HG02840 (cell line): ENCODE data around the gene CHEK1.

Experiments used
- ATAC-seq: cut with Tn5 transposase; IDR thresholded peaks from one replicate; pipeline ENCODE4 v1.9.1; 2021; ENCODE audit warnings: mild to moderate bottlenecking, moderate library complexity, moderate number of reproducible peaks; ENCODE audit not compliant: unreplicated experiment, low FRiP score

Gene CHEK1

DNA sequence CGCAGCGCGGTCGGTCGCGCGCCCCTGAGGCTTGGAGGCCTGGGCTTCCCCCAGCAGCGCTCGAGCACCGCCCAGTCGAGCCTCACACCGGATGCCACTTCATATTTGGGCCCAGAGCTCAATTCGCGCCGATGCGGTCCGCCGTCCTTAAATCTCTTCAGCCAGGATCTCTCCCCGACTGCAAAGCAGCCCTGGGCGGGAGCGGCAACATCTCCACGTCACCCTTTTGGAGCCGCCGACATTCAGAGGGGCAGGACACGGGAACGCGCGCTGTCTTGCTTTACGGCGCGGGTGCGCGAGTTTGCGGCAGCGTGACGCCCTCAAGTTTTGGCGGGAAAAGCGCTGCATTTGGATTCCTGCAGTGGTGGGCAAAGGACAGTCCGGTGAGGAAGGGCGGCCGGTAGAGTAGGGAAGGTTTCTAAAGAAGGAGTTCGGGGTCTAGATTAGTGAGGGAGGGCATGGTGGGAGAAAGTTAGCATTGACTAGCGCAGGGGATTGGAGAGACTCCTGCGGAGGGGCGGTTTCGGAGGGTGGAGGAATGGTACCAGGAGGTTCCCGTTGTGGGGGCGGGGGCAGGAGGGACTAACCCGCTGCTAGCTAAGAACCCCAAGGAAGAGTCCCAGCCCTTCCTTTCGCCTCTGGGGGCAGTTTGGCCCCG lies 796 bp downstream of the CHEK1 start:
- ATAC-seq, result peak; percentile 86

DNA sequence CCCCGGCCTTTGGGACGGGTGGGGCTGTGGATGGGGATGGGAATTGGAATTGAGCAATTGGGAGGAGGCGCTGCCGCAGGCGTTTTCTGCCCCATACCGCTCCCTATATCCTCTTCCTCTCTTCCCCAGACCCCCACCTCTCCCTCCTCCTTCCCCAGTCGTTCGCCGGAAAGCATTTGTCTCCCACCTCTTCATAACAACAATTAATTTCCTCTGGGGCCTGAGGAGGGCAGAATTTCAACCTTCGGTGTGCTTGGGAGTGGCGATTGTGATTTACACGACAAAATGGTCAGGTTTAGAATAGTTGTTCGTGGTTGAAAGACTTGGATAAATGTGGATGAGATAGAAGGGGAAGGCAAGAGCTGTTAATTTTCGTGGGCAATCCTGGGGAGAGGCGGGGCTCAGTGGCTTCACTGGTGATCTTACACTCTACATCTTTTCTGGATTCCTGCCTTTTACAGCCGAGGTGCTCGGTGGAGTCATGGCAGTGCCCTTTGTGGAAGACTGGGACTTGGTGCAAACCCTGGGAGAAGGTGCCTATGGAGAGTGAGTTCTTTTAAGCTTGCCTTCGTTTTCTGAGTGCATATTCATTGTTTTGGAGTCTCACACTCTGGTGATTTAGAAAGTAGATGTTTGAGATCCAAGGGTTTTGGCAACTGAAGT lies 1.5 kb downstream of the CHEK1 start:
- ATAC-seq, result peak; percentile 26

DNA sequence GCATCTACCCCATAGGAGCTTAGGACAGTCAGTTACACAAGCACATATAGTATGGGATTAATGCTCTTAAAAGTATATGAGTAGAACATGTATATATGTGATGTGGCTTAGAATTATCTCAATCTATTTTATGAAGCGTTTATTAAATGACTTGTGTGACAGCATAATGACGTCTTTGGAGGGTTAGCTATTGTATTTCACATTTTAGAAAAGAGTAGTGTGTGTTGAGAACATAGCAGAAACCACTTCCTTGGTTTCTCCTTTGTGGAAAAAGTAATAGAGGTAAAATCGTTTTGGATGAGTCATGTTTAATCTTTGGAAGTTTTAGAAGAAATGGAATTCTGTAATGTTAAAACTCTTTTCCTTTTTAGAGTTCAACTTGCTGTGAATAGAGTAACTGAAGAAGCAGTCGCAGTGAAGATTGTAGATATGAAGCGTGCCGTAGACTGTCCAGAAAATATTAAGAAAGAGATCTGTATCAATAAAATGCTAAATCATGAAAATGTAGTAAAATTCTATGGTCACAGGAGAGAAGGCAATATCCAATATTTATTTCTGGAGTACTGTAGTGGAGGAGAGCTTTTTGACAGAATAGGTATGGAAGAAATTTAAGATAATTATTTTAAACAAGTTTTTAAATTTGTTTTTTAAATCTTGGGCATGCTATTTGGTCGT lies 2.4 kb downstream of the CHEK1 start:
- ATAC-seq, result no peak

DNA sequence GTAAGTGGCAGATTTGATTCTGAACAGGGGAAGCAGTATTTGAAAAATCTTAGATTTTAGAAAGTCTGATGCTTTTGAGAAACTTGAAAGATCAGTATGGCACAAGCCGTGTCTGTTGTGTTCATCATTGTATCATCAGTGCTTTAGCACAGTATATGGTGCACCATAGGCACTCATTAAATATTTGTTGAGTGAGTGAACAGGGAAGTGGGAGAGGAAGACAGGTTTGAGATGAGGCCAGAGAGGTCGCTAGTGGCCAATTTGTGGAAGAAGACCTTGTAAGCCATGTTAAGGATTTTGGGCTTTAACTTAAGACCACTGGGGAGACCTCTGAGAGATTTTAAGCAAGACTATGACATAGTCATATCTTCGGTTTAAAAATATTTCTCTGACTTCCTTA lies 12.9 kb downstream of the CHEK1 start:
- no peak for ATAC-seq

DNA sequence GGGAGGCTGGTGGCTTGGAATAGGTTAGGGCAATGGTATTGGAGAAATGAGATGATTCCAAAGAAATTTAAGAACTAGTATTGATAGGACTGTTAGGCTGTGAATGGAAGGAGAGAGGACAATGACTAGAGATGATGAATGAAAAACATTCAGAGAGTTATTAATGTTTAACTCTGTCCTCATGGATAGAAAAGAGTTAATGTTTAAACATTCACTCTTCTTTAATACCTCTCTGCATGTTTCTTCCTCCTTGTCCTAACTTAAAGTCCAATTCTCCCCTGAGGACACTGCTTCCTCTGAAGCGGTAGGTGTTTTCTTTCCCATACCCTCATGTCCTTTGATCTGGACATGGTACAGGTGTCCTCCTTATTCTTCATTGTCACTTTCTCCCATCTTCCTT lies 13.4 kb downstream of the CHEK1 start:
- ATAC-seq, result no peak

DNA sequence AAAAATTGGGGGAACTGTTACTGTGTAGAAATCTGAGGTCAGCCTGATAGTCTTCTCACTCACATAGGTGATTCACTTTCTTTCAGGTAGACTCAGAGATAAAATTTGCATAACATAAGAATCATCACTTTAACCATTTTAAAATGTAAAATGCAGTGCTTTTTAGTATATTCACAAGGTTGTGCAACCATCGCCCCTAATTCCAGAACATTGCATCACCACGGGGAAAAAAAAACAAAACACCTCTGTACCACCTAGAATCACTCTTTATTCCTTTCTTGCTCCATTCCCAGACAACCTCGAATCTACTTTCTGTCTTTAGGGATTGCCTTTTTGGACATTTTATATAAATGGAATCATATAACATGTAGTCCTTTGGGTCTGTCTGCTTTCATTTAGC lies 20.9 kb downstream of the CHEK1 start:
- ATAC-seq, result no peak

DNA sequence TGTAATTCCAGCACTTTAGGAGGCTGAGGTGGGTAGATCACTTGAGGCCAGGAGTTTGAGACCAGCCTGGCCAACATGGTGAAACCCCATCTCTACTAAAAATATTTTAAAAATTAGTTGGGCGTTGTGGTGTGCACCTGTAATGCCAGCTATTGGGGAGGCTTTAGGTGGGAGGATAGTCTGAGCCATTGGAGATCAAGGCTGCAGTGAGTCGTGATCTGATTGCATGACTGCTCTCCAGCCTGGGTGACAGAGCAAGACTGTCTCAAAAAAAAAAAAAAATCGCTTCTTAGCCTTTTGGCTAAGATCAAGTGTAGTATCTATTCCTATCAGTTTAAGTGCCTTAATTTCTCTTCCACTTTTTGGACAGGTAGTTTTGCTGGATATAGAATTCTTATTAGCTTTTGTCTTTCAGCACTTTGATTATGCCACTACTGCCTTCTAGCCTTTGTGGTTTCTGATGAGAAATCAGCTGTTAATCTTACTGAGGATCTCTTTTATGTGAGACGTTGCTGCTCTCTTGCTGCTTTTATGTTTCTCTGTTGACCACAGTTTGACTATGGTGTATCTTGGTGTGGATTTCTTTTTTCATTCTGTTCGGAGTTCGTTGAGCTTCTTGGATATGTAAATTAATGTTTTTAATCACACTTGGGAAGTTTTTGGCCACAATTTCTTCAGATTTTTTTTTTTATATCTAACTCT lies 24.7 kb downstream of the CHEK1 start:
- ATAC-seq, result no peak

DNA sequence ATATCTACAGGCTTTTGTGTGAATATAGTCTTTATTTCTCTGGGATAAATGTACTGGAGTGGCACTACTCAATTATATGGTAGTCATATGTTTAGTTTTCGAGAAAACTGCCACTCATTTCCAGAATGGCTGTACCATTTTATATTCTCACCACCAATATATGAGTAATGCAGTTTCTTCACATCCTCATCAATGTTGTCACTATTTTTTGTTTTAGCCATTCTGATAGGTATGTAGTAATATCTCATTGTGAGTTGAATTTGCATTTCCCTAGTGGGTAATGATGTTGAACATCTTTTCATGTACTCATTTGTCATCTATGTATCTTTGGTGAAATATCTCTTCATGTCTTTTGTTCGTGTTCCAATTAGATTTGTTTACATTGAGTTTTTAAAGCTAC lies 37.7 kb downstream of the CHEK1 start:
- ATAC-seq, result no peak

DNA sequence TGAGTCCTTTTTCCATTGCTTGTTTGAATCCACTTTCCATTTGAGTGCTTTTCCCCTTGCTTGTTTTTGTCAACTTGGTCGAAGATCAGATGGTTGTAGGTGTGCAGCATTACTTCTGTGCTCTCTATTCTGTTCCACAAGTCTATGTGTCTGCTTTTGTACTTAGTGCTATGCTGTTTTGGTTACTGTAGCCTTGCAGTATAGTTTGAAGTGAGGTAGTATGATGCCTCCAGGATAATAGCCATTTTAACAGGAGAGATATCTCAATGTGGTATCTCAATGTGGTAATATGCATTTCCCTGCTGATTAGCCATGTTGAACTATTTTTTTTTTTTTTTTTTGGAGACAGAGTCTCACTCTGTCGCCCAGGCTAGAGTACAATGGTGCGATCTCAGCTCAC lies 38.9 kb downstream of the CHEK1 start:
- ATAC-seq, result no peak

DNA sequence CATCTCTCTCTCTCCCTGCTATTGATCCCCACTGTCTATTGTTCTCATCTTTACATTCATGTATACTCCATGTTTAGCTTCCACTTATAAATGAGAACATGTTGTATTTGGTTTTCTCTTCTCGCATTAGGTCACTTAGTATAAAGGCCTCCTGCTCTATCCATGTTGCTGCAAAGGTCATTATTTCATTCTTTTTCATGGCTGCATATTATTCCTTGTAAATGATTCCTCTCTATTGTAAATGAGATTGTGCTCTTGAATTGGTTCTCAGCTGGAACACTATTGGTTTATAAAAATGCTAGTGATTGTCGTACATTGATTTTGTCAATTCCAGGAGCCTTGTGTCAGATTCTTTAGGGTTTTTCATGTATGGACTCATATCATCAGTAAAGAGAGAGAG lies 42.2 kb downstream of the CHEK1 start:
- ATAC-seq, result no peak

DNA sequence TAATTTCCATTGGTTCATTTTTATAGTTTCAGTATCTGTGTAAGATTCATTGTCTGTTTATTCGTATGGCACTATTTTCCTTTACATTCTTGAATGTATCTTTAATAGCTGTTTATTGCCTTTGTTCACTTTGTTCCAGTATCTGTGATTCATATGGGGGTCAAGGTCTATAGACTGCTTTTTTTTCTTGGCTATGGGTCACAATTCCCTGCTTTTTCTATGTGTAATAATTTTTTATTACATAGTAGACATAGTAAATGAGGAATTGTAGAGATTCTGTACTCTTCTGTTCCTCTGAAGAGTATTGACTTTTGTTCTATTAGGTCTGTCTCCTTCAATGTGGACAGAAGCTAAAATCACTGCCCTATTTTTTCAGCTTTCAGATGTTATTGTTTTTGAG lies 45.2 kb downstream of the CHEK1 start:
- ATAC-seq, result no peak

DNA sequence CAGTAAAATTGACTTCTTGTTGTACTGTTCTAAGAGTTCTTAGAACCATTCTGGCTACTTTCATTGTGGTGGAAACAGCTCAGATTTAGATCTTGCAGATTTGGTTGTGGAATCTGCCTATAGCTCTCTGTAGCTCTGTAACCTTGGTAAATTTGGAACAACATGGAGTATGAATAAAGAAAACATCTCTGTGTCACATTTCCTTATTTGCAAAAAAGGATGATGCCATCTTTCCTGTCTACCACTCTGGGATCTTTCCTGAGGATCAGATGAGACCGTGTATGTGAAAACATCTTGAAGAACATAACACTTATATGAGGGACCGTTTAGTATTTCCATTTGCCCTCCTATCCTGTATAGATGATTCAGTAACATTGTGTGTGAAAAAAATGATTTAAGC lies 46.6 kb downstream of the CHEK1 start:
- no peak for ATAC-seq

DNA sequence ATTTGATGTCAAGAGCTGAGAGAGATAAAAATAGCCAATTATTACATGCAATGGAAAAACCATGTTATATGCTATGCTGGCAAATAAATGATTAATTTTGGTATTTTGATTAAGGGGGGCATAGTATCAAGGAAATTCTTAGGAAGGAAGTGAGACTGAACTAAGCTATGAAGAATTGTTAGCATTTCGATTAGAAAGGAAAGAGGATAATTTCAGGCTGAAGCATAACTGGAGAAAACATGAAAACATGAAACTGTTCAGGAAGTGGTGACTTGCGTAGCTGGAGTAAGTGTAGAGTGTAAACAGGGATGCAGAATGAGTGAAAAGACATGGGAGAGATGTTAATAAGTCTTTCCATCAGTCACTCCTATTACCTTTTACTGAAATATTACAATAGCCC lies 49.2 kb downstream of the CHEK1 start:
- ATAC-seq, result no peak

DNA sequence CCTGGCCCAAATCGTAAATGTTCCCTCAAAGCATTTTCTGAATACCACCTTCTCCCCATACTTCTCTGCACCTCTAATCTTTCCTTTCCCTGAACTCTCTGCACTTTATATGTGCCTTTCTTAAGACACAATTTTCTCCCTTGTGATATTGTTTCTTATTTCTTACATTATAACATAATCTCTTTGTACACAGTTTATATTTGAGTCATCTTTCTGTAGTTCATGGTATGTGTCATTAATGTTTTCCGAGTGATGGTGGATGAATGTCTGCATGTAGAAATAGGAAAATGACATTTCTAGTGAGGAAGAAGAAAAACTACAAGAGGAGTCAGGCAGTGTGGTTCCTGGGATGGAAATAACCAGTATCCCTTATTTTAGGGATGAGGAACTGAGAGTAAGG lies 50.2 kb downstream of the CHEK1 start:
- no peak for ATAC-seq

DNA sequence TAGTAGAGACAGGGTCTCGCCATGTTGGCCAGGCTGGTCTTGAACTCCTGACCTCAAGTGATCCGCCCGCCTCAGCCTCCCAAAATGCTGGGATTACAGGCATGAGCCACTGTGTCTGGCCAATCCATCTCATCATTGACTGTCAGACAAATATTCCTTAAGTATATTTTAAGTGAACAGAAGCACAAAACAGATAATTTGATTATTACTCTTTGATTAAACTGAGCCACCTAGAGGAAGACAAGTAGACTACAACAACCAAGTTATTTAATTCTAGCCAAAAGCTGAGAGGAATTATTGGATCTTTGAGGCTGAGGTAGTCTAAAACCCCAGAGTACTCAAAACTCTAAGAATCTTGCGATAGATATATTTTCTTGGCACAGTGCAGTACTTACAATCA lies 54.4 kb downstream of the CHEK1 start:
- ATAC-seq, result no peak

DNA sequence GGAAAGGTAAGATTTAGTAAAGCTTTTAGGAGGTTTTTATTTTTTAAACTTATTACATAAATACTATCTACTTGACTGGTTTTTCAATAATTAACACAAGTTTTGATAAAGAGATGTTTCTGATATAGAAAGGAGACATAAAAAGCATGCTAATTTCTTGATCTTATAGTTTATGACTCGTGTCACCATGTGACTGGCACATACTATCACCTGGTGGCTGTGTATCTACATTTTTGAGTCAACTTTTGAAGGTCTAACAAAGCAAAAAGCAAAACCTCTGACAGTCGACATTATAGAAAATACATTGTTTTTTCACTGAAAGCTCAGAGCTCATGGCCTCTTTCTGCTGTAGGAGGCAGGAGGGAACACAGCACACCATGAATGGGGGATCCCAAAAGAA lies 54.9 kb downstream of the CHEK1 start:
- no peak for ATAC-seq

DNA sequence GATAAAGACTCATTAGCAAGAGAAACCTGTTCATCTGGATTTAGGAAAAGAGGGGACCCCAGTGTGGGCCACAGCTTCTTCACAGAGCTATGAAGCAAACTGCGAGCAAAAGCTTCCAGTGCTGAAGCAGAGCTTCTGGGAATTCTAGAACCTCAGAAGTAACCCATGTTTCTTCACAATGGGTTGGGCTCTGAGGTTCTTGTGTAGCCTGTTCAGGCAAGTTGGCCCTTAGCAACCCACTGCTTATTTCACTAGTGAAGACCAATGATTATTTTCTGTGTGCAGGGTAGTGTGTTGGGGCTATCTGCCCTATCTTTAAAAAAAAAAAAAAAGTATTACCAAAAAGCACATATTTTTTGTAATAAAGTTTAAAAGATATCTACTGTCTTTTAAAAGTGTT lies 55.8 kb downstream of the CHEK1 start, which contains the start of gene ACRV1:
TSS of gene ACRV1 (minus strand) at position 101 of the 400 bp plus-strand sequence. CDS start at position 34, 67 bp downstream.
- no peak for ATAC-seq

DNA sequence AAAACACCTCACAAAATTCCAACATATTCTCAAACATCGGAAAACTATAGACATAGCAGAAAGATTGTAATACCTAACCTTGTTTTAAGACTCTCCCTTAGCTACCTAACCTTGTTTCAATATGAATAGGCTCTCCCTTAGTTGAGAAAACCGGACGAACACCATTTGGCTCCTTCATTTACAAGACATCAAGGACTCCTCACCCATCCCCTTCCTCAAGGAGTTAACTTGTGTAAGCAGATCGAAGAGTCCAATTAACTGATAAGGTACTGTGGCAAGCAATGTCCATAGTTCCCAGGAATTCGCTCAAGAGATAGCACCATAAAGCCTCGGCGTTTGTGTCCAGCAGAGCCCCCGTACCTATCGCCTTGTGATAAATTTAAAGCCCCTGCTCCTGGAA lies 60.3 kb downstream of the CHEK1 start:
- no peak for ATAC-seq

DNA sequence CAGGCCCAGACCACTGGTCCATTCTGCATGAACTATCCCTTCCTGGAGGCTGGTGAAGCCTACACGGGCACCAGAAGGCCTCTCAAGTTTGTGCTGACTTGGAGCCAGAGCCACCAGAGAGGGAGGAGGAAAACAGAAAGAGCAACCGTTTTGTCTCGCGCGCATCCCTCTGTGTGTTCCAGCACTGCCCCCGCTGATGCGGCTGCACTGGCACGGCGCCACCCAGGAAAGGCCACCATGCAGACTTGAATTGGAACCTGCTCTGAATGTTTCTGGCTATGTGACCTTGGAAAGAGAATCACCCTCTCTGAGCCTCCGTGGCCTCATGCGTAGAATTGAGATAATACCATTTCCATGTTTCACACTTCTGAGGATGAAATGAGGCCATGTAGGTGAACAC lies 63.1 kb downstream of the CHEK1 start:
- ATAC-seq, result no peak

DNA sequence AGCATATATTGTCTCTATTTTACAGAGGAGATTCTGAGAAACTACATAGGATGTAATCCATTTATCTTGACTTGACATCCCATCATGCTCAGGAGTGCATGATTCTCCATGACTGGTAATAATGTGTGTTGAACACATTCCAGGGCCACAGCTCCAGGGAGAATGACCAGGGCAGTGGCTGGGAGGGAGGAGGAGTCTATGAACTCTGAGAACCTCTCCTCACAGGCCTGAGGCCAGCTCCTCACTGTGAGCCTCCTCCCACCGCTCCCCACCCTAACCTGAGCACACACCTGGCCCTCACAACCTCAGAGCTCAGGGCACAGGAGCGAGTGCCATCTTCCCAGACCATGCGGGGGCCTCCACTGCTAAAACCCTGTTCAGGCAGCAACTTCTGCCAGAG lies 63.7 kb downstream of the CHEK1 start:
- no peak for ATAC-seq

DNA sequence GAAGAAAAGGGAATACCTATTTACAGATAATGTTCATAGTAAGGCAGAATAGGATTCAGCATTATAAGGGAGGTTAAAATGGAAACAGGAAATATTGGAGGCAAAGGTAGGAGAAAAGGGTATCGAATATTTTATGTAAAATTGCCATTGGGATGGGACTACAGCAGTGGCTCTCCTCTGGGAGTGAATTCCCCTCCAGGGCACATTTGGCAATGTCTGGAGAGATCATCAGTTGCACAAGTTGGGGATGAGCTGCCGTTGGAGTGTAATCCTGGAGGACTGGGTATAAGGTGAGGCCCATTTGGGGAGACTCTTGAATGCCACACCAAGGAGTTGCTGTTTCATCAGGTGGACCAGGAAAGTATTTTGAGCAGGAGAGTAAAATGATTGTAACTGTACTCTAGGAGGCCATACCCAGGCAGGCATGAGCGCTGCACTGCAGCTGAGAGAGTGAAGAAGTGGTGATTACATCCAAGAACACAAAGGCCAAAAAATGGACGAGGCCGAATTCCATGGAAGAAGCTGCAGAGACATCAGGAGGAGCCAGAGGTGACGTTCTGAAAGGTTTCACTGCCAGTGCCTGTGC lies 64.4 kb downstream of the CHEK1 start:
- ATAC-seq, result no peak
